GM21529 (cell line): ENCODE results near the gene ZNF41.

Experiments used
- ATAC-seq: cut with Tn5 transposase; IDR thresholded peaks from one replicate; pipeline ENCODE4 v1.9.1; 2021; ENCODE audit not compliant: unreplicated experiment

ZNF41 gene

DNA sequence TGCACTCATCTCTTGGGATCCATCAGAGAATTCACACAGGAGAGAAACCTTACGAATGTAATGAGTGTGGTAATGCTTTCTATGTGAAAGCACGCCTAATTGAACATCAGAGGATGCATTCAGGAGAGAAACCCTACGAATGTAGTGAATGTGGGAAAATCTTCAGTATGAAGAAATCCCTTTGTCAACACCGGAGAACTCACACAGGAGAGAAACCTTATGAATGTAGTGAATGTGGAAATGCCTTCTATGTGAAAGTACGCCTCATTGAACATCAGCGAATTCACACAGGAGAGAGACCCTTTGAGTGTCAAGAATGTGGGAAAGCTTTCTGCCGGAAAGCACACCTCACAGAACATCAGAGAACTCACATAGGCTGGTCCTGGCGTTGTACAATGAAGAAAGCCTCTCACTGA is 69.8 kb downstream of the ZNF41 start:
- no peak for ATAC-seq
